HepG2 (cell line): ENCODE results near the gene FAM20A.

ENCODE experiments used
- CREB1 ChIP-seq, 2 experiments: fragments of 450-650 bp in 1 of 2; IDR thresholded peaks; 2 replicates each; pipeline ENCODE4 v1.6.1; 2016 to 2017; ENCODE audit warnings: control low read depth in 1 of 2, mild to moderate bottlenecking in 1 of 2, missing compliant biosample characterization in 1 of 2, missing genetic modification characterization in 1 of 2
- EZH2 ChIP-seq: conservative IDR thresholded peaks from 2 replicates; pipeline ENCODE4 v1.6.1; 2012; ENCODE audit warnings: mild to moderate bottlenecking, low read depth, low read length, moderate library complexity
- GABPB1 ChIP-seq: IDR thresholded peaks from 2 replicates; pipeline ENCODE4 v1.6.1; 2016; ENCODE audit warnings: mild to moderate bottlenecking, missing genetic modification reagents, moderate library complexity, missing compliant biosample characterization
- HOXA7 ChIP-seq: sonication (generic); formaldehyde crosslinking; IDR thresholded peaks from 2 replicates; pipeline ENCODE4 v1.8.1; 2022; ENCODE audit warnings: mild to moderate bottlenecking, missing genetic modification reagents, moderate library complexity
- KDM5B ChIP-seq: sonication (generic); formaldehyde crosslinking; IDR thresholded peaks from 2 replicates; pipeline ENCODE4 v1.4.0; 2020; ENCODE audit warnings: missing genetic modification reagents, mild to moderate bottlenecking, borderline replicate concordance
- NR2C2 ChIP-seq: sonication (generic); formaldehyde crosslinking; IDR thresholded peaks from 2 replicates; pipeline ENCODE4 v1.4.0; 2020; ENCODE audit warnings: missing genetic modification reagents, mild to moderate bottlenecking, moderate library complexity, borderline replicate concordance
- PRMT3 ChIP-seq: sonication (generic); formaldehyde crosslinking; IDR thresholded peaks from 2 replicates; pipeline ENCODE4 v1.8.1; 2022; ENCODE audit warnings: low read depth, mild to moderate bottlenecking, moderate library complexity, missing genetic modification reagents, borderline replicate concordance
- RAD21 ChIP-seq: fragments of 450-650 bp; formaldehyde crosslinking; IDR thresholded peaks from 2 replicates; pipeline ENCODE4 v1.5.0; 2020; ENCODE audit warnings: mild to moderate bottlenecking
- SP1 ChIP-seq, 2 experiments: fragments of 450-650 bp in 1 of 2; sonication (generic) in 1 of 2; formaldehyde crosslinking in 1 of 2; IDR thresholded peaks; 2 replicates each; pipeline versions ENCODE4 v1.4.0 to v1.6.1; 2016 to 2020; ENCODE audit warnings: missing genetic modification reagents in 1 of 2
- ZC3H13 ChIP-seq: sonication (generic); formaldehyde crosslinking; IDR thresholded peaks from 2 replicates; pipeline ENCODE4 v1.8.1; 2023; ENCODE audit warnings: mild to moderate bottlenecking, missing genetic modification reagents, moderate library complexity
- TF ChIP-seq, protein P1 (sequence below): sonication (generic); formaldehyde crosslinking; IDR thresholded peaks from 2 replicates; pipeline ENCODE4 v1.5.0; 2020; ENCODE audit warnings: mild to moderate bottlenecking, missing genetic modification reagents
- TF ChIP-seq, protein P2 (sequence below): sonication (generic); formaldehyde crosslinking; IDR thresholded peaks from 2 replicates; pipeline ENCODE4 v1.4.0; 2020; ENCODE audit warnings: missing genetic modification reagents

DNA sequence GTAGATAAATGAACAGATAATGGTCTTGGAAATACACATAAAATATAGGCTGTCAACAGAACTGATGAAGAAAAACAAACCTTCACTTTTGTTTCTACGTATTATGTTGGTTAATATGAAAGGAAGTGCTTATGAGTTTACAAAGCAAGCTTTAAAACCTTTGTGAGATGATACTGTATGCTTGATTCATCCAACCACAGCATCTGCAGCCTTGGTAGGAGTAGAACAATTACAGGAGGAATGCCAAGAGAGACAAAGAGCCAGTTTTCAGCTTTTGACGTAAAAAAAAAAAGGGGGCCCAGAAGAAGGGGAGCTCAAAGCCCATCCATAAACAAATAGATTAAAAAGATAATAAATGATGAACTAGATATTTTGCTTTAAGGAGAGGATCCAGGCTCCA lies 13.3 kb downstream of the FAM20A start:
- no peak for TF ChIP-seq KDM5B (CRISPR knock-in tag)
- TF ChIP-seq NR2C2: no peak
- TF ChIP-seq GABPB1 (CRISPR knock-in tag): no peak
- TF ChIP-seq ZC3H13 (CRISPR knock-in tag): no peak
- TF ChIP-seq HOXA7 (CRISPR knock-in tag): no peak
- TF ChIP-seq, protein P1, sequence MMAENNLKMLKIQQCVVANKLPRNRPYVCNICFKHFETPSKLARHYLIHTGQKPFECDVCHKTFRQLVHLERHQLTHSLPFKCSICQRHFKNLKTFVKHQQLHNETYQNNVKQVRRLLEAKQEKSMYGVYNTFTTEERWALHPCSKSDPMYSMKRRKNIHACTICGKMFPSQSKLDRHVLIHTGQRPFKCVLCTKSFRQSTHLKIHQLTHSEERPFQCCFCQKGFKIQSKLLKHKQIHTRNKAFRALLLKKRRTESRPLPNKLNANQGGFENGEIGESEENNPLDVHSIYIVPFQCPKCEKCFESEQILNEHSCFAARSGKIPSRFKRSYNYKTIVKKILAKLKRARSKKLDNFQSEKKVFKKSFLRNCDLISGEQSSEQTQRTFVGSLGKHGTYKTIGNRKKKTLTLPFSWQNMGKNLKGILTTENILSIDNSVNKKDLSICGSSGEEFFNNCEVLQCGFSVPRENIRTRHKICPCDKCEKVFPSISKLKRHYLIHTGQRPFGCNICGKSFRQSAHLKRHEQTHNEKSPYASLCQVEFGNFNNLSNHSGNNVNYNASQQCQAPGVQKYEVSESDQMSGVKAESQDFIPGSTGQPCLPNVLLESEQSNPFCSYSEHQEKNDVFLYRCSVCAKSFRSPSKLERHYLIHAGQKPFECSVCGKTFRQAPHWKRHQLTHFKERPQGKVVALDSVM (CRISPR knock-in tag): no peak
- no peak for TF ChIP-seq PRMT3 (CRISPR knock-in tag)
- TF ChIP-seq SP1 (IDR thresholded peaks at IDR 0.05): no peak
- TF ChIP-seq SP1 (CRISPR knock-in tag; IDR thresholded peaks at IDR 0.05): no peak
- no peak for TF ChIP-seq RAD21 (CRISPR knock-in tag)
- TF ChIP-seq, protein P2, sequence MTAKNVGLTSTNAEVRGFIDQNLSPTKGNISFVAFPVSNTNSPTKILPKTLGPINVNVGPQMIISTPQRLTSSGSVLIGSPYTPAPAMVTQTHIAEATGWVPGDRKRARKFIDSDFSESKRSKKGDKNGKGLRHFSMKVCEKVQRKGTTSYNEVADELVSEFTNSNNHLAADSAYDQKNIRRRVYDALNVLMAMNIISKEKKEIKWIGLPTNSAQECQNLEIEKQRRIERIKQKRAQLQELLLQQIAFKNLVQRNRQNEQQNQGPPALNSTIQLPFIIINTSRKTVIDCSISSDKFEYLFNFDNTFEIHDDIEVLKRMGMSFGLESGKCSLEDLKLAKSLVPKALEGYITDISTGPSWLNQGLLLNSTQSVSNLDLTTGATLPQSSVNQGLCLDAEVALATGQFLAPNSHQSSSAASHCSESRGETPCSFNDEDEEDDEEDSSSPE (CRISPR knock-in tag): no peak
- TF ChIP-seq EZH2: no peak
- TF ChIP-seq CREB1 (IDR thresholded peaks at IDR 0.05): no peak
- TF ChIP-seq CREB1 (CRISPR knock-in tag; IDR thresholded peaks at IDR 0.05): no peak
